Ectodermal cell (in vitro differentiated cells): Measurements from ENCODE around the gene NOC2L.

ENCODE experiments used
- H3K27ac ChIP-seq: 2 replicates; pipeline ENCODE4 v1.7.0; 2013; ENCODE audit warnings: mild to moderate bottlenecking, low read depth, low read length; ENCODE audit not compliant: insufficient read depth, poor library complexity, severe bottlenecking
- H3K27me3 ChIP-seq: 2 replicates; pipeline ENCODE4 v1.7.0; 2013; ENCODE audit warnings: mild to moderate bottlenecking, low read length; ENCODE audit not compliant: insufficient read depth, control insufficient read depth, poor library complexity, severe bottlenecking
- H3K36me3 ChIP-seq: one replicate; pipeline ENCODE4 v1.7.0; 2013; ENCODE audit warnings: low read length; ENCODE audit not compliant: control insufficient read depth, insufficient read depth
- H3K4me1 ChIP-seq: one replicate; pipeline ENCODE4 v1.7.0; 2013; ENCODE audit warnings: low read length; ENCODE audit not compliant: control insufficient read depth, insufficient read depth
- H3K4me3 ChIP-seq: 2 replicates; pipeline ENCODE4 v1.7.0; 2013; ENCODE audit warnings: low read depth, low read length, control low read depth; ENCODE audit not compliant: insufficient read depth
- H3K9me3 ChIP-seq: 2 replicates; pipeline ENCODE4 v1.7.0; 2013; ENCODE audit warnings: mild to moderate bottlenecking, low read length, moderate library complexity; ENCODE audit not compliant: control insufficient read depth
- WGBS, 2 experiments: methylation state at CpG; one replicate each; pipeline ENCODE4 v1.1.7; 2013; ENCODE audit warnings: missing lambda C conversion rate in 2 of 2; 5-methylcytosine and 5-hydroxymethylcytosine counted together

NOC2L gene

GRCh38 chr1:907611-908451 is 51.2 kb downstream of the NOC2L start:
- H3K4me3 ChIP-seq: no peak overlapping the region
- H3K27me3 ChIP-seq: peaks cover 81% of the 10 kb centered on the region
- no peaks in the 10 kb centered on the region for H3K9me3 ChIP-seq
- WGBS, 2 experiments: 80 to 81% methylated on average over 17 of the region's 17 CpGs
- no peak overlapping the region for H3K27ac ChIP-seq
- no peaks in the 10 kb centered on the region for H3K36me3 ChIP-seq
- no peaks in the 10 kb centered on the region for H3K4me1 ChIP-seq

GRCh38 chr1:906600-907420 is 52.2 kb downstream of the NOC2L start:
- Histone ChIP-seq H3K36me3 (no peaks in the 10 kb centered on the region), H3K27ac (no peak overlapping the region), H3K4me3 (no peak overlapping the region), H3K9me3 (no peaks in the 10 kb centered on the region), H3K4me1 (no peaks in the 10 kb centered on the region), H3K27me3 (peaks cover 81% of the 10 kb centered on the region)
- 58 to 63% methylated on average over 20 of the region's 20 CpGs for WGBS, 2 experiments

GRCh38 chr1:905811-906599 is 53.1 kb downstream of the NOC2L start:
- H3K36me3 ChIP-seq: no peaks in the 10 kb centered on the region
- H3K27me3 ChIP-seq: peaks cover 80% of the 10 kb centered on the region
- H3K9me3 ChIP-seq: no peaks in the 10 kb centered on the region
- WGBS, 2 experiments: 82 to 83% methylated on average over 13 of the region's 13 CpGs
- H3K27ac ChIP-seq: no peak overlapping the region
- no peak overlapping the region for H3K4me3 ChIP-seq
- no peaks in the 10 kb centered on the region for H3K4me1 ChIP-seq

- Histone ChIP-seq H3K4me3 (peak overlapping the region; percentile 29), H3K27me3 (peaks cover 75% of the 10 kb centered on the region), H3K36me3 (no peaks in the 10 kb centered on the region), H3K9me3 (no peaks in the 10 kb centered on the region), H3K4me1 (no peaks in the 10 kb centered on the region), H3K27ac (no peak overlapping the region)
- WGBS, 2 experiments: 7 to 8% methylated on average over 49 of the region's 49 CpGs
Observed at GRCh38 chr1:905071-905749, 53.8 kb downstream of the NOC2L start.

DNA sequence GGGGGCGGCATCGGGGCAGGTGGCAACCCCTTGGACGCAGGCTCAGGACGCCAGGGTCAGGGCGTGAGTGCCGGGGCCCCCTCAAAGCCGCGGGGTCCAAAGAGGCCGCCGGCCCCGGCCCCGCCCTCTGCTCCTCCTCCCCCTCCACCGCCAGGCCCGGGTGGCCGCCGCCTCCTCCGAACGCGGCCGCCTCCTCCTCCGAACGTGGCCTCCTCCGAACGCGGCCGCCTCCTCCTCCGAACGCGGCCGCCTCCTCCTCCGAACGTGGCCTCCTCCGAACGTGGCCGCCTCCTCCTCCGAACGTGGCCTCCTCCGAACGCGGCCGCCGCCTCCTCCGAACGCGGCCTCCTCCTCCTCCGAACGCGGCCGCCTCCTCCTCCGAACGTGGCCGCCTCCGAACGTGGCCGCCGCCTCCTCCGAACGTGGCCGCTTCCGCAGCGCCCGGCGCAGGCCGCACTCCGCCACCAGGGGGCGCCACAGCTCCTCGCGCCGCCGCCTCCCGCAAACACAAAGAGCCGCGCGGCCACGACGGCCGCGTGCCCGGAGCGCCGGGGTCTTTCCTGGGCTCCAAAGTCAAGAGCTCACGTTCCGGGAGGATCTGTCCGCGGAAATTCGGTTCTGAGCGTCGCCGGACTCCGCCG is 54.6 kb downstream of the NOC2L start:
- peaks cover 75% of the 10 kb centered on the region for H3K27me3 ChIP-seq
- no peaks in the 10 kb centered on the region for H3K9me3 ChIP-seq
- peak overlapping the region; percentile 29 for H3K4me3 ChIP-seq
- no peaks in the 10 kb centered on the region for H3K36me3 ChIP-seq
- H3K27ac ChIP-seq: no peak overlapping the region
- no peaks in the 10 kb centered on the region for H3K4me1 ChIP-seq
- WGBS, 2 experiments: 2% methylated on average over 91 of the region's 91 CpGs

GRCh38 chr1:903721-904271 is 55.3 kb downstream of the NOC2L start:
- 76 to 78% methylated on average over 21 of the region's 21 CpGs for WGBS, 2 experiments
- Histone ChIP-seq H3K36me3 (no peaks in the 10 kb centered on the region), H3K9me3 (no peaks in the 10 kb centered on the region), H3K4me3 (no peak overlapping the region), H3K27ac (no peak overlapping the region), H3K27me3 (peaks cover 81% of the 10 kb centered on the region), H3K4me1 (no peaks in the 10 kb centered on the region)

DNA sequence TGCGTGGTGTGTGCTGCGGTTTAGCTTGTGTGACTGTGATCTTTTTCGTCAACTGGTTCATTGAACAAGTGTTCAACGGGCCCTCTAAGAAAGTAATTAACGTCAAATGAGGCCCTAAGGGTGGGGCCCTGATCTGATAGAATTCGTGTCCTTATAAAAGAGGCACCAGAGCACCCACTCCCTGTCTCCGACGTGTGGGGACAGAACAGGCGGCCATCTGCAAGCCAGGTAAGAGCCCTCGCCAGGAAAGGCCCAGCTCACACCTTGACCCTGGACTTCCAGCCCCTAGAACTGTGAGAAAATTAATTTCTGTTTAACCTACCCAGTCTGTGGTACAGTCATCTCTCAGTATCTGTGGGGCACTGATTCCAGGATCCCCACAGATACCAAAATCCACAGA is 55.8 kb downstream of the NOC2L start:
- Histone ChIP-seq H3K4me3 (no peak overlapping the region), H3K27me3 (peaks cover 85% of the 10 kb centered on the region), H3K9me3 (no peaks in the 10 kb centered on the region), H3K27ac (no peak overlapping the region), H3K36me3 (no peaks in the 10 kb centered on the region), H3K4me1 (no peaks in the 10 kb centered on the region)
- WGBS, 2 experiments: 88 to 91% methylated on average over 10 of the region's 10 CpGs

GRCh38 chr1:902802-903201 is 56.3 kb downstream of the NOC2L start:
- H3K27me3 ChIP-seq: peaks cover 85% of the 10 kb centered on the region
- no peak overlapping the region for H3K27ac ChIP-seq
- H3K4me1 ChIP-seq: no peaks in the 10 kb centered on the region
- H3K4me3 ChIP-seq: no peak overlapping the region
- no peaks in the 10 kb centered on the region for H3K9me3 ChIP-seq
- WGBS, 2 experiments: 94 to 96% methylated on average over 21 of the region's 21 CpGs
- H3K36me3 ChIP-seq: no peaks in the 10 kb centered on the region
